Inferior parietal cortex (tissue), 1 donor: ENCODE results near the gene SPOCK1.
"Not testable (repeated sequence)": the region's sequence is repeated elsewhere in the genome, so short reads cannot be mapped to it uniquely, and the experiment has no call there.

ENCODE experiments used
- DNase-seq: peaks from one replicate; pipeline ENCODE4 v3.0.0-alpha.2; 2016; ENCODE audit errors: extremely low spot score

The SPOCK1 gene

GRCh38 chr5:137395011-137395755 is 103.9 kb downstream of the SPOCK1 start:
- no peak for DNase-seq

GRCh38 chr5:137394380-137394779 is 104.7 kb downstream of the SPOCK1 start:
- DNase-seq = no peak

GRCh38 chr5:137393196-137393993 is 105.7 kb downstream of the SPOCK1 start:
- DNase-seq = no peak

- DNase-seq = no peak
These were observed 106.9 kb downstream of the SPOCK1 start for GRCh38 chr5:137392261-137392660.

- not testable (repeated sequence) for DNase-seq
These were observed 108.1 kb downstream of the SPOCK1 start for GRCh38 chr5:137391044-137391443.

- no peak for DNase-seq
These were observed 110.1 kb downstream of the SPOCK1 start for GRCh38 chr5:137389042-137389441.

- no peak for DNase-seq
These were observed 114.1 kb downstream of the SPOCK1 start for GRCh38 chr5:137385064-137385463.

- no peak for DNase-seq
These were observed 115.2 kb downstream of the SPOCK1 start for GRCh38 chr5:137383909-137384308.

- no peak for DNase-seq
These were observed 117.6 kb downstream of the SPOCK1 start for GRCh38 chr5:137381555-137381954.

GRCh38 chr5:137379555-137380286 is 119.4 kb downstream of the SPOCK1 start:
- DNase-seq = no peak

GRCh38 chr5:137375741-137376526 is 123.2 kb downstream of the SPOCK1 start:
- no peak for DNase-seq

- DNase-seq = no peak
These were observed 124.9 kb downstream of the SPOCK1 start for GRCh38 chr5:137374110-137374714.

GRCh38 chr5:137372773-137373160 is 126.4 kb downstream of the SPOCK1 start:
- no peak for DNase-seq

GRCh38 chr5:137372016-137372772 is 126.9 kb downstream of the SPOCK1 start:
- DNase-seq = no peak

GRCh38 chr5:137370096-137371071 is 128.7 kb downstream of the SPOCK1 start:
- DNase-seq = no peak

GRCh38 chr5:137368651-137369050 is 130.5 kb downstream of the SPOCK1 start:
- DNase-seq = no peak

- DNase-seq = no peak
These were observed 131.2 kb downstream of the SPOCK1 start for GRCh38 chr5:137367951-137368350.

GRCh38 chr5:137366526-137366925 is 132.6 kb downstream of the SPOCK1 start:
- no peak for DNase-seq
